Natural killer cell (primary cell): ENCODE measurements around the gene CMTM3. TPM values are rescaled to one million over a fixed set of nuclear protein-coding genes. Genes with fewer than 3 reads are reported as not detected.

ENCODE experiments used
- ATAC-seq, 3 donors: fragments of 150-1000 bp in 2 of 3; fragments of 200-7000 bp in 1 of 3; cut with Tn5 transposase; 1 replicate in 1 of 3; 2 replicates in 2 of 3; pipeline ENCODE4 v1.10.0; 2021; ENCODE audit warnings: mild to moderate bottlenecking in 2 of 3, moderate library complexity in 2 of 3
- DNase-seq, 2 donors: peaks; one replicate each; pipeline versions ENCODE4 v3.0.0 to v3.0.0-alpha.2; 2013 to 2021; ENCODE audit warnings: mixed read lengths in 1 of 2
- H3K27ac ChIP-seq: one replicate; pipeline ENCODE4 v1.5.1; 2013; ENCODE audit warnings: mild to moderate bottlenecking, low read length
- H3K27me3 ChIP-seq: one replicate; pipeline ENCODE4 v1.6.1; 2013; ENCODE audit warnings: low read length; ENCODE audit not compliant: control insufficient read depth, insufficient read depth
- H3K36me3 ChIP-seq: one replicate; pipeline ENCODE4 v1.6.1; 2013; ENCODE audit warnings: low read length; ENCODE audit not compliant: control insufficient read depth, insufficient read depth
- H3K4me1 ChIP-seq: one replicate; pipeline ENCODE4 v1.6.1; 2013; ENCODE audit warnings: low read length; ENCODE audit not compliant: control insufficient read depth, insufficient read depth
- H3K4me3 ChIP-seq: one replicate; pipeline ENCODE4 v1.5.1; 2013; ENCODE audit warnings: low read length
- H3K9me3 ChIP-seq: one replicate; pipeline ENCODE4 v1.6.1; 2013; ENCODE audit warnings: low read length; ENCODE audit not compliant: control insufficient read depth, insufficient read depth
- H3K27ac Mint-ChIP-seq, 2 donors: one replicate each; pipeline ENCODE4 v1.8.0; 2022; ENCODE audit warnings: mild to moderate bottlenecking in 2 of 2, mixed read lengths in 2 of 2, moderate library complexity in 1 of 2
- H3K27me3 Mint-ChIP-seq, 2 donors: one replicate each; pipeline ENCODE4 v1.8.0; 2022; ENCODE audit warnings: low read depth in 2 of 2, mixed read lengths in 2 of 2
- H3K36me3 Mint-ChIP-seq: one replicate; pipeline ENCODE4 v1.8.0; 2022; ENCODE audit warnings: mixed read lengths
- H3K4me1 Mint-ChIP-seq, 2 donors: one replicate each; pipeline ENCODE4 v1.8.0; 2022; ENCODE audit warnings: mixed read lengths in 2 of 2
- H3K4me3 Mint-ChIP-seq: one replicate; pipeline ENCODE4 v1.8.0; 2022; ENCODE audit warnings: mild to moderate bottlenecking, moderate library complexity, mixed read lengths
- H3K9me3 Mint-ChIP-seq, 2 donors: one replicate each; pipeline ENCODE4 v1.8.0; 2022; ENCODE audit warnings: mixed read lengths in 2 of 2
- CTCF ChIP-seq: fragments of 200-600 bp; IDR thresholded peaks from one replicate; pipeline ENCODE4 v1.8.0; 2022; ENCODE audit warnings: antibody characterized with exemption
- WGBS: methylation state at CpG from one replicate; pipeline ENCODE4 v1.1.7; 2013; ENCODE audit warnings: missing lambda C conversion rate; ENCODE audit not compliant: insufficient coverage; 5-methylcytosine and 5-hydroxymethylcytosine counted together
- intact Hi-C: fragments of 100-400 bp; cut with micrococcal nuclease; formaldehyde crosslinking; loops from one replicate; pipeline ENCODE4 v1.14.2; 2022
- total RNA-seq, 4 donors: library from RNA; stranded (reverse); fragments of 120-200 nt in 1 of 4; gene quantifications; one replicate each; pipeline versions ENCODE4 v1.2.3 to v1.2.4, GENCODE V29; 2013 to 2022

CMTM3 gene
- total RNA-seq, 3 donors from 2014 or later (not counting 1 experiment from before 2014, with no cell fraction given), result 68.2 to 86.4 (median 85.0) TPM

GRCh38 chr16:66635406-66635805 is 30.9 kb downstream of the CMTM3 start:
- Mint-ChIP-seq H3K36me3 (no peaks in the 10 kb centered on the region), H3K4me1 (no peaks in the 10 kb centered on the region), H3K4me3 (no peak overlapping the region), H3K27me3 (peaks cover 7 to 15% of the 10 kb centered on the region in 2 donors), H3K27ac (no peak overlapping the region), H3K9me3 (no peaks in the 10 kb centered on the region)
- no peak overlapping the region for H3K27ac ChIP-seq
- H3K9me3 ChIP-seq, result no peaks in the 10 kb centered on the region
- H3K27me3 ChIP-seq, result no peaks in the 10 kb centered on the region
- no peaks in the 10 kb centered on the region for H3K36me3 ChIP-seq
- WGBS, result 90% methylated on average over 6 of the region's 6 CpGs
- H3K4me1 ChIP-seq, result no peaks in the 10 kb centered on the region
- intact Hi-C loops, result no loop called here
- no peak for TF ChIP-seq CTCF
- ATAC-seq (no peak), DNase-seq (no peak)
- no peak overlapping the region for H3K4me3 ChIP-seq

GRCh38 chr16:66636199-66636598 is 31.7 kb downstream of the CMTM3 start:
- 93% methylated on average over 5 of the region's 5 CpGs for WGBS
- ATAC-seq (no peak), DNase-seq (no peak)
- no peaks in the 10 kb centered on the region for H3K27me3 ChIP-seq
- H3K9me3 ChIP-seq, result no peaks in the 10 kb centered on the region
- Mint-ChIP-seq H3K9me3 (no peaks in the 10 kb centered on the region), H3K4me1 (no peaks in the 10 kb centered on the region), H3K27me3 (peaks cover 7 to 18% of the 10 kb centered on the region in 2 donors), H3K4me3 (no peak overlapping the region), H3K27ac (no peak overlapping the region), H3K36me3 (no peaks in the 10 kb centered on the region)
- H3K4me3 ChIP-seq, result no peak overlapping the region
- no peaks in the 10 kb centered on the region for H3K4me1 ChIP-seq
- no peak overlapping the region for H3K27ac ChIP-seq
- H3K36me3 ChIP-seq, result no peaks in the 10 kb centered on the region
- intact Hi-C loops, result no loop called here
- TF ChIP-seq CTCF, result no peak

GRCh38 chr16:66637806-66638205 is 33.3 kb downstream of the CMTM3 start:
- no peak for TF ChIP-seq CTCF
- intact Hi-C loops, result no loop called here
- Mint-ChIP-seq H3K36me3 (no peaks in the 10 kb centered on the region), H3K27ac (no peak overlapping the region), H3K27me3 (peaks cover 7 to 18% of the 10 kb centered on the region in 2 donors), H3K4me1 (no peaks in the 10 kb centered on the region), H3K9me3 (no peaks in the 10 kb centered on the region), H3K4me3 (no peak overlapping the region)
- Histone ChIP-seq H3K9me3 (no peaks in the 10 kb centered on the region), H3K27ac (no peak overlapping the region), H3K27me3 (no peaks in the 10 kb centered on the region), H3K4me3 (no peak overlapping the region), H3K4me1 (no peaks in the 10 kb centered on the region), H3K36me3 (no peaks in the 10 kb centered on the region)
- 84% methylated on average over 3 of the region's 3 CpGs for WGBS
- no peak for DNase-seq
- ATAC-seq, result no peak

- no peak for DNase-seq
- no peak overlapping the region for H3K27ac Mint-ChIP-seq
- no peaks in the 10 kb centered on the region for H3K9me3 ChIP-seq
- intact Hi-C loops, result no loop called here
- no peak for ATAC-seq
- no peaks in the 10 kb centered on the region for H3K36me3 Mint-ChIP-seq
- no peak for TF ChIP-seq CTCF
- H3K27me3 Mint-ChIP-seq, result peaks cover 7 to 18% of the 10 kb centered on the region in 2 donors
- 96% methylated on average over 5 of the region's 6 CpGs for WGBS
- no peak overlapping the region for H3K4me3 ChIP-seq
- no peaks in the 10 kb centered on the region for H3K4me1 ChIP-seq
- no peak overlapping the region for H3K27ac ChIP-seq
- H3K27me3 ChIP-seq, result no peaks in the 10 kb centered on the region
- no peaks in the 10 kb centered on the region for H3K4me1 Mint-ChIP-seq
- H3K36me3 ChIP-seq, result no peaks in the 10 kb centered on the region
- H3K4me3 Mint-ChIP-seq, result no peak overlapping the region
- H3K9me3 Mint-ChIP-seq, result no peaks in the 10 kb centered on the region
Observed at GRCh38 chr16:66639091-66639885, 34.8 kb downstream of the CMTM3 start.
